ENCODE measurements around the gene HMG20B. TPM values are rescaled to one million over a fixed set of nuclear protein-coding genes. Genes with fewer than 3 reads are reported as not detected.

The HMG20B gene
- total RNA-seq, 1 donor from 2014 or later, result 37.4 TPM

- DNase-seq (ENCODE audit: low read depth), result peak; percentile 42
- Histone ChIP-seq H3K4me3 (ENCODE audit: low read depth, low read length) (no peak overlapping the region), H3K36me3 (ENCODE audit: control insufficient read depth, insufficient read depth, low read length) (peaks cover 19% of the 10 kb centered on the region), H3K27me3 (ENCODE audit: control insufficient read depth, insufficient read depth, low read length) (no peaks in the 10 kb centered on the region)
- TF ChIP-seq CTCF (IDR thresholded peaks at IDR 0.05; ENCODE audit: insufficient read depth, low read length, severe bottlenecking), result peak; percentile 95
- no peak for FAIRE-seq
Observed at GRCh38 chr19:3544742-3545668, 27.7 kb upstream of the HMG20B start.

DNA sequence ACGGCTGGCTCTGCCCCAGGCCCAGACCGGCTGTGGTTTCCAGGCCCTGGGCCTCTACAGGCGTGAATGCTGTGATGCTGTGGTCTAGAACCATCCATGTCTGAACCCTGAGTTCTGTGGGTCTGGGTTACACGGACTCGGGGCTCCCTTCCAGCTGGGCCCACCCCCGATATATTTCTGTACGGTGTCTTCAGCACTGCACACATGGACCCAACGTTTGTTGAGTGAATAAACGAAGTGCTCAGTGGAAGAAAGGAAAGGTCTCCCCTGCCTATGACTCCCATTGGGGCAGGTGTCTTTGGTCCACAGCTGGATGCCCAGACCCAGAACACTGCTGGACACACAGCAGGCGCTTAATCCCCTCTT lies 27.1 kb upstream of the HMG20B start:
- FAIRE-seq, result no peak
- Histone ChIP-seq H3K36me3 (ENCODE audit: control insufficient read depth, insufficient read depth, low read length) (peaks cover 19% of the 10 kb centered on the region), H3K27me3 (ENCODE audit: control insufficient read depth, insufficient read depth, low read length) (no peaks in the 10 kb centered on the region), H3K4me3 (ENCODE audit: low read depth, low read length) (no peak overlapping the region)
- no peak for DNase-seq (ENCODE audit: low read depth)
- no peak for TF ChIP-seq CTCF (IDR thresholded peaks at IDR 0.05; ENCODE audit: insufficient read depth, low read length, severe bottlenecking)

DNA sequence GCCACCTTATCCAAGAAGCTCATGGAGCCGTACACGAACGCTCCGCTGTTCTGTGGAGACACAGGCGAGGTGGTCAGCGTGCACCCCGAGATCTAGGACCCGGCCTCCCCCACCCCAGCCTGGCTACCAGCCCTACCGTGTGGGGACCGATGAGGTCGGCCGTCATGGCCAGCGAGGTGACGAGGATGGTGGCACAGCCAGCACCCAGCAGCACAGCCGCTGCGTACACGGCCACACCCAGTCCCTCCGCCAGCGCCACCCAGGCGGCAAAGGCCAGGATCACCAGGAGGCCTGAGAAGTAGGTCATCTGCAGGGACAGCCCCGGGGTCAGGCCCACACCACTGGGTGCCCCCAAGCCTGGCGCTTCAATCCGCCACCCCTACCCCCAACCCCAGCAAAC lies 26.6 kb upstream of the HMG20B start:
- peaks cover 23% of the 10 kb centered on the region for H3K36me3 ChIP-seq (ENCODE audit: control insufficient read depth, insufficient read depth, low read length)
- no peaks in the 10 kb centered on the region for H3K27me3 ChIP-seq (ENCODE audit: control insufficient read depth, insufficient read depth, low read length)
- no peak overlapping the region for H3K4me3 ChIP-seq (ENCODE audit: low read depth, low read length)
- FAIRE-seq (no peak), DNase-seq (ENCODE audit: low read depth) (no peak)
- TF ChIP-seq CTCF (IDR thresholded peaks at IDR 0.05; ENCODE audit: insufficient read depth, low read length, severe bottlenecking), result no peak

GRCh38 chr19:3547301-3547731 lies 25.4 kb upstream of the HMG20B start:
- no peak for FAIRE-seq
- Histone ChIP-seq H3K4me3 (ENCODE audit: low read depth, low read length) (no peak overlapping the region), H3K36me3 (ENCODE audit: control insufficient read depth, insufficient read depth, low read length) (peaks cover 23% of the 10 kb centered on the region), H3K27me3 (ENCODE audit: control insufficient read depth, insufficient read depth, low read length) (no peaks in the 10 kb centered on the region)
- no peak for DNase-seq (ENCODE audit: low read depth)
- TF ChIP-seq CTCF (IDR thresholded peaks at IDR 0.05; ENCODE audit: insufficient read depth, low read length, severe bottlenecking), result peak; percentile 64

- peaks cover 23% of the 10 kb centered on the region for H3K36me3 ChIP-seq (ENCODE audit: control insufficient read depth, insufficient read depth, low read length)
- FAIRE-seq, result no peak
Observed at GRCh38 chr19:3547767-3548282, 24.9 kb upstream of the HMG20B start.

More at GRCh38 chr19:3547767-3548282, 24.9 kb upstream of the HMG20B start:
- no peak for TF ChIP-seq CTCF (IDR thresholded peaks at IDR 0.05; ENCODE audit: insufficient read depth, low read length, severe bottlenecking)
- H3K4me3 ChIP-seq (ENCODE audit: low read depth, low read length), result no peak overlapping the region
- H3K27me3 ChIP-seq (ENCODE audit: control insufficient read depth, insufficient read depth, low read length), result no peaks in the 10 kb centered on the region
- DNase-seq (ENCODE audit: low read depth), result no peak
